A549 (cell line): Measurements from ENCODE around the gene TNS1. TPM values are rescaled to one million over a fixed set of nuclear protein-coding genes. Genes with fewer than 3 reads are reported as not detected.

ENCODE experiments used
- ATAC-seq, 2 experiments: fragments of 200-7000 bp in 1 of 2; fragments of >200 bp in 1 of 2; cut with Nextera tagmentation in 1 of 2; cut with Tn5 transposase in 1 of 2; 3 replicates each; pipeline versions ENCODE4 v1.8.0 to v1.9.1; 2018 to 2020; ENCODE audit warnings: mild to moderate bottlenecking in 1 of 2, moderate library complexity in 1 of 2
- CTCF ChIA-PET: fragments of 300-600 bp; sonication (Branson Sonifier 250); formaldehyde crosslinking; extraction: SDS; loops from one replicate; lab custom pipeline; 2021; ENCODE audit warnings: antibody characterized with exemption, inconsistent platforms; lab: Yijun Ruan, JAX
- POLR2A ChIA-PET: fragments of 350-600 bp; formaldehyde crosslinking; extraction: SDS; loops from one replicate; lab custom pipeline; 2021; ENCODE audit warnings: antibody characterized with exemption, inconsistent platforms; lab: Yijun Ruan, JAX
- DNase-seq, 2 experiments: peaks; one replicate each; pipeline versions ENCODE4 v3.0.0 to v3.0.0-alpha.2; 2011 to 2016; ENCODE audit warnings: low read depth in 1 of 2, low spot score in 1 of 2
- FAIRE-seq: peaks from 2 replicates; lab custom pipeline; 2011; peaks lifted over from hg19 to GRCh38; lab: Jason Lieb, UNC
- H3K27ac ChIP-seq, 2 experiments: fragments of >200 bp; sonication (Bioruptor Twin); formaldehyde crosslinking; 3 replicates each; pipeline ENCODE4 v1.5.1; 2016 to 2017
- H3K4me1 ChIP-seq: fragments of >200 bp; sonication (Bioruptor Twin); formaldehyde crosslinking; 3 replicates; pipeline ENCODE4 v1.6.1; 2016
- H3K4me2 ChIP-seq: fragments of >200 bp; sonication (Bioruptor Twin); formaldehyde crosslinking; 3 replicates; pipeline ENCODE4 v1.6.1; 2016
- H3K4me3 ChIP-seq: fragments of >200 bp; sonication (Bioruptor Twin); formaldehyde crosslinking; 3 replicates; pipeline ENCODE4 v1.5.1; 2016
- H3K9me3 ChIP-seq: fragments of >200 bp; sonication (Bioruptor Twin); formaldehyde crosslinking; 3 replicates; pipeline ENCODE4 v1.6.1; 2016
- ATOH8 ChIP-seq: fragments of 250-450 bp; sonication (Bioruptor Pico); IDR thresholded peaks from 2 replicates; pipeline ENCODE4 v1.5.0; 2020; ENCODE audit warnings: low read depth, mild to moderate bottlenecking, moderate library complexity
- BHLHE40 ChIP-seq: IDR thresholded peaks from 2 replicates; pipeline ENCODE4 v1.6.1; 2012; ENCODE audit warnings: low read depth, low read length, inconsistent platforms
- CBX2 ChIP-seq: fragments of 200-600 bp; sonication (generic); IDR thresholded peaks from 2 replicates; pipeline ENCODE4 v1.6.1; 2016; ENCODE audit warnings: low read depth, mild to moderate bottlenecking, borderline replicate concordance
- CBX8 ChIP-seq: fragments of 200-600 bp; sonication (generic); IDR thresholded peaks from 2 replicates; pipeline ENCODE4 v1.6.1; 2016
- CHD4 ChIP-seq: fragments of 200-600 bp; sonication (generic); IDR thresholded peaks from 2 replicates; pipeline ENCODE4 v1.6.1; 2016; ENCODE audit warnings: antibody characterized with exemption, mild to moderate bottlenecking, borderline replicate concordance
- E2F6 ChIP-seq: IDR thresholded peaks from 2 replicates; pipeline ENCODE4 v1.6.1; 2012; ENCODE audit warnings: low read depth, borderline replicate concordance
- FOSL2 ChIP-seq, 2 experiments: fragments of 450-650 bp in 1 of 2; fragments of >200 bp in 1 of 2; sonication (Bioruptor Twin) in 1 of 2; formaldehyde crosslinking; IDR thresholded peaks; 2 replicates each; pipeline versions ENCODE4 v1.5.0 to v1.6.1; 2016 to 2020; ENCODE audit warnings: mild to moderate bottlenecking in 1 of 2, moderate library complexity in 1 of 2
- FOXS1 ChIP-seq: fragments of 250-450 bp; sonication (Bioruptor Pico); IDR thresholded peaks from 2 replicates; pipeline ENCODE4 v1.5.0; 2020; ENCODE audit warnings: mild to moderate bottlenecking, moderate library complexity
- HDAC2 ChIP-seq: fragments of 200-600 bp; sonication (generic); IDR thresholded peaks from 2 replicates; pipeline ENCODE4 v1.6.1; 2016
- HOXA7 ChIP-seq: fragments of 250-450 bp; sonication (Bioruptor Pico); IDR thresholded peaks from 2 replicates; pipeline ENCODE4 v1.5.0; 2020; ENCODE audit warnings: mild to moderate bottlenecking, moderate library complexity
- NPAS2 ChIP-seq: fragments of 250-450 bp; sonication (Bioruptor Pico); IDR thresholded peaks from 2 replicates; pipeline ENCODE4 v1.8.0; 2022; ENCODE audit warnings: mild to moderate bottlenecking, moderate library complexity, borderline replicate concordance
- NR3C1 ChIP-seq: fragments of >200 bp; sonication (Bioruptor Twin); formaldehyde crosslinking; IDR thresholded peaks from 3 replicates; pipeline ENCODE4 v1.6.1; 2017
- PBX3 ChIP-seq: IDR thresholded peaks from 2 replicates; pipeline ENCODE4 v1.6.1; 2012
- POLR2A ChIP-seq: IDR thresholded peaks from 2 replicates; pipeline ENCODE4 v1.6.1; 2012; ENCODE audit warnings: mild to moderate bottlenecking, low read length
- POLR2AphosphoS2 ChIP-seq: conservative IDR thresholded peaks from 2 replicates; pipeline ENCODE4 v1.6.1; 2012; ENCODE audit warnings: low read length, improper control_type of control experiment, inconsistent platforms
- RARB ChIP-seq: fragments of 250-450 bp; sonication (Bioruptor Pico); IDR thresholded peaks from 2 replicates; pipeline ENCODE4 v1.8.0; 2021; ENCODE audit warnings: mild to moderate bottlenecking, moderate library complexity
- WGBS: methylation state at CpG from one replicate; pipeline ENCODE4 v1.1.6; 2017; ENCODE audit errors: missing lambda C conversion rate; 5-methylcytosine and 5-hydroxymethylcytosine counted together
- polyA plus RNA-seq, 4 experiments: library from polyadenylated mRNA; depleted of rRNA in 3 of 4; stranded (reverse); fragments of >200 nt; fragmentation: RNase III in 1 of 4; extraction: RNeasy Plus Mini Kit Qiagen cat#74134 plus additional on column Dnase treatment in 1 of 4; gene quantifications; 2 replicates in 3 of 4; 3 replicates in 1 of 4; pipeline ENCODE4 v1.2.3, GENCODE V29; 2011 to 2017
- TF ChIP-seq, protein P1 (sequence below): fragments of 200-600 bp; sonication (generic); IDR thresholded peaks from 2 replicates; pipeline ENCODE4 v1.6.1; 2016; ENCODE audit warnings: antibody characterized with exemption, mild to moderate bottlenecking, moderate library complexity
- TF ChIP-seq, protein P2 (sequence below): fragments of >200 bp; sonication (Bioruptor Twin); formaldehyde crosslinking; IDR thresholded peaks from 3 replicates; pipeline ENCODE4 v1.5.1; 2016

Gene TNS1
- polyA plus RNA-seq, 2 of the 4 experiments (the other 2 are of a cell fraction): 4.9 to 10.6 TPM

DNA sequence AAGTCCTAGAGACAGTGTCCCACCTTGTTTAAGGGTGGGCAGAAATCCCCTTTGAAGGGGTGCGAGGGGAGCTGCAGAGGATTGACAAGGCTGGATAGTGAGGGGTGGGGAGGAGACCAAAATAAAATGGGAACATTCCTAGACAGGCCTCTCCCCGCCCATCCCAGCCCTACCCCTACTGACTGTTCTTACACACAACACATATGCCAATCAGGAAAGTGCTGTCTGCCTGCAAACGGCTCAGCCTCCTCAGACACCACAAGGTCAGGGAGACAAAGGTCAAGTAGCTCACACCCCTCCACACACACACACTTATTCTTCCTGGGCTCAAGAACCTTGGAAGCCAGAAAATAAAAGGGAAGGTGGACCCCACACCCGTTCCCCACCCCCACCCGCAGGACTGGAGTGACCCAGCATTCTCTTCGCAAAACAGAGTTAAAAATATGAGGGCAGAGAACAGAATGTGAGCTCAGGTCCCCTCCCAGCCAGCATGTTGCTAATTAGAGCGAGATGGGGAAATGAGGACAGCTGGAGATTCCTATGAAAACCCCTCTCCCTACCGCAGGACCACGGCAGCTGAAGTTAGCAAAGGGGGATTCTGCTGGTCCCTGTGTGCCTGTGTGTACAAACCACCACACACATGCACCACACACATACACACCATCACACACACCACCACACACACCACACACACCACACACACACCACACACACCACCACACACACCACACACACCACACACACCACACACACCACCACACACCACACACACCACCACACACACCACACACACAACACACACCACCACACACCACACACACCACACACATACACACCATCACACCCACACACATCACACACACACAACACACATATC, 197.8 kb downstream of the TNS1 start:
- WGBS: 75% methylated on average over 9 of the region's 9 CpGs
- ChIA-PET POLR2A (no interaction called here), CTCF (interaction anchor here (1.0 to 12.5 kb wide), 2 partner anchors 15 to 19 kb away, joined by 3 to 86 read pairs; no protein-coding TSS in a partner anchor)
- ATAC-seq (peak in 1 of 2 experiments; percentile 50; a peak in 3 of 6 replicates), FAIRE-seq (no peak), DNase-seq (no peak)
- H3K4me2 ChIP-seq: no peak overlapping the region
- H3K4me1 ChIP-seq: no peaks in the 10 kb centered on the region
- TF ChIP-seq HOXA7 (CRISPR knock-in tag): no peak
- TF ChIP-seq FOSL2 (IDR thresholded peaks at IDR 0.05): no peak
- no peak for TF ChIP-seq FOSL2 (CRISPR knock-in tag; IDR thresholded peaks at IDR 0.05)
- TF ChIP-seq, protein P1, sequence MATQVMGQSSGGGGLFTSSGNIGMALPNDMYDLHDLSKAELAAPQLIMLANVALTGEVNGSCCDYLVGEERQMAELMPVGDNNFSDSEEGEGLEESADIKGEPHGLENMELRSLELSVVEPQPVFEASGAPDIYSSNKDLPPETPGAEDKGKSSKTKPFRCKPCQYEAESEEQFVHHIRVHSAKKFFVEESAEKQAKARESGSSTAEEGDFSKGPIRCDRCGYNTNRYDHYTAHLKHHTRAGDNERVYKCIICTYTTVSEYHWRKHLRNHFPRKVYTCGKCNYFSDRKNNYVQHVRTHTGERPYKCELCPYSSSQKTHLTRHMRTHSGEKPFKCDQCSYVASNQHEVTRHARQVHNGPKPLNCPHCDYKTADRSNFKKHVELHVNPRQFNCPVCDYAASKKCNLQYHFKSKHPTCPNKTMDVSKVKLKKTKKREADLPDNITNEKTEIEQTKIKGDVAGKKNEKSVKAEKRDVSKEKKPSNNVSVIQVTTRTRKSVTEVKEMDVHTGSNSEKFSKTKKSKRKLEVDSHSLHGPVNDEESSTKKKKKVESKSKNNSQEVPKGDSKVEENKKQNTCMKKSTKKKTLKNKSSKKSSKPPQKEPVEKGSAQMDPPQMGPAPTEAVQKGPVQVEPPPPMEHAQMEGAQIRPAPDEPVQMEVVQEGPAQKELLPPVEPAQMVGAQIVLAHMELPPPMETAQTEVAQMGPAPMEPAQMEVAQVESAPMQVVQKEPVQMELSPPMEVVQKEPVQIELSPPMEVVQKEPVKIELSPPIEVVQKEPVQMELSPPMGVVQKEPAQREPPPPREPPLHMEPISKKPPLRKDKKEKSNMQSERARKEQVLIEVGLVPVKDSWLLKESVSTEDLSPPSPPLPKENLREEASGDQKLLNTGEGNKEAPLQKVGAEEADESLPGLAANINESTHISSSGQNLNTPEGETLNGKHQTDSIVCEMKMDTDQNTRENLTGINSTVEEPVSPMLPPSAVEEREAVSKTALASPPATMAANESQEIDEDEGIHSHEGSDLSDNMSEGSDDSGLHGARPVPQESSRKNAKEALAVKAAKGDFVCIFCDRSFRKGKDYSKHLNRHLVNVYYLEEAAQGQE: no peak
- TF ChIP-seq POLR2A: no peak
- TF ChIP-seq ATOH8 (CRISPR knock-in tag): no peak
- no peak for TF ChIP-seq POLR2AphosphoS2
- TF ChIP-seq NR3C1: no peak
- TF ChIP-seq BHLHE40: no peak
- H3K4me3 ChIP-seq: no peak overlapping the region
- no peaks in the 10 kb centered on the region for H3K9me3 ChIP-seq
- no peak overlapping the region for H3K27ac ChIP-seq

GRCh38 chr2:217804338-217804737, 198.5 kb downstream of the TNS1 start:
- H3K4me3 ChIP-seq: no peak overlapping the region
- FAIRE-seq: no peak
- no peak for DNase-seq
- no peak for TF ChIP-seq CBX2
- TF ChIP-seq, protein P1: peak; percentile 77
- ChIA-PET POLR2A (no interaction called here), CTCF (interaction anchor here (1.9 to 12.5 kb wide), 4 partner anchors 9 to 19 kb away, joined by 4 to 86 read pairs (median 10); no protein-coding TSS in a partner anchor)
- H3K9me3 ChIP-seq: no peaks in the 10 kb centered on the region
- no peak overlapping the region for H3K27ac ChIP-seq
- H3K4me1 ChIP-seq: no peaks in the 10 kb centered on the region
- no peak for ATAC-seq
- 82% methylated on average over 12 of the region's 12 CpGs for WGBS
- H3K4me2 ChIP-seq: no peak overlapping the region

- POLR2A ChIA-PET: no interaction called here
- WGBS: 48% methylated on average over 3 of the region's 3 CpGs
- CTCF ChIA-PET: interaction anchor here (1.9 to 12.5 kb wide), 5 partner anchors 9 to 186 kb away, joined by 4 to 86 read pairs (median 6); no protein-coding TSS in a partner anchor
- Histone ChIP-seq H3K4me3 (no peak overlapping the region), H3K9me3 (no peaks in the 10 kb centered on the region), H3K27ac (no peak overlapping the region), H3K4me2 (no peak overlapping the region), H3K4me1 (no peaks in the 10 kb centered on the region)
- ATAC-seq: no peak; a peak in 1 of 6 replicates
- FAIRE-seq: no peak
- TF ChIP-seq PBX3: no peak
- no peak for TF ChIP-seq ATOH8 (CRISPR knock-in tag)
- TF ChIP-seq NPAS2 (CRISPR knock-in tag): no peak
- no peak for TF ChIP-seq RARB (CRISPR knock-in tag)
- TF ChIP-seq CBX8: no peak
- TF ChIP-seq FOXS1 (CRISPR knock-in tag): no peak
- no peak for TF ChIP-seq E2F6
- TF ChIP-seq BHLHE40: no peak
- TF ChIP-seq, protein P2, sequence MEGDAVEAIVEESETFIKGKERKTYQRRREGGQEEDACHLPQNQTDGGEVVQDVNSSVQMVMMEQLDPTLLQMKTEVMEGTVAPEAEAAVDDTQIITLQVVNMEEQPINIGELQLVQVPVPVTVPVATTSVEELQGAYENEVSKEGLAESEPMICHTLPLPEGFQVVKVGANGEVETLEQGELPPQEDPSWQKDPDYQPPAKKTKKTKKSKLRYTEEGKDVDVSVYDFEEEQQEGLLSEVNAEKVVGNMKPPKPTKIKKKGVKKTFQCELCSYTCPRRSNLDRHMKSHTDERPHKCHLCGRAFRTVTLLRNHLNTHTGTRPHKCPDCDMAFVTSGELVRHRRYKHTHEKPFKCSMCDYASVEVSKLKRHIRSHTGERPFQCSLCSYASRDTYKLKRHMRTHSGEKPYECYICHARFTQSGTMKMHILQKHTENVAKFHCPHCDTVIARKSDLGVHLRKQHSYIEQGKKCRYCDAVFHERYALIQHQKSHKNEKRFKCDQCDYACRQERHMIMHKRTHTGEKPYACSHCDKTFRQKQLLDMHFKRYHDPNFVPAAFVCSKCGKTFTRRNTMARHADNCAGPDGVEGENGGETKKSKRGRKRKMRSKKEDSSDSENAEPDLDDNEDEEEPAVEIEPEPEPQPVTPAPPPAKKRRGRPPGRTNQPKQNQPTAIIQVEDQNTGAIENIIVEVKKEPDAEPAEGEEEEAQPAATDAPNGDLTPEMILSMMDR: no peak
- no peak for TF ChIP-seq HDAC2
- TF ChIP-seq CHD4: no peak
- DNase-seq: no peak
Observed at GRCh38 chr2:217803653-217803960, 199.2 kb downstream of the TNS1 start.
